Lung microvascular endothelial cell (primary cell): ENCODE data around the gene DNAJC2. TPM values are rescaled to one million over a fixed set of nuclear protein-coding genes. Genes with fewer than 3 reads are reported as not detected.
A peak's percentile ranks its signal among the peaks of the same experiment; 100 is the strongest.
"Not testable (repeated sequence)": the region's sequence is repeated elsewhere in the genome, so short reads cannot be mapped to it uniquely, and the experiment has no call there.

Source experiments
- DNase-seq, 2 donors: peaks; one replicate each; pipeline versions ENCODE4 v3.0.0 to v3.0.0-alpha.2; 2010; ENCODE audit warnings: low read depth in 2 of 2
- total RNA-seq: library from RNA; depleted of rRNA; stranded (reverse); fragments of >200 nt; gene quantifications from 2 replicates; pipeline ENCODE4 v1.2.1, GENCODE V29; 2014

Gene DNAJC2
- total RNA-seq, 1 donor from 2014 or later = 9.7 TPM

- DNase-seq = no peak
Measured at GRCh38 chr7:103341466-103341865, 3.1 kb downstream of the DNAJC2 start.

- no peak for DNase-seq
Measured at GRCh38 chr7:103338864-103339263, 5.7 kb downstream of the DNAJC2 start.

- DNase-seq = no peak
Measured at GRCh38 chr7:103336761-103337160, 7.8 kb downstream of the DNAJC2 start.

- no peak for DNase-seq
Measured at GRCh38 chr7:103325744-103326143, 18.8 kb downstream of the DNAJC2 start.

- no peak for DNase-seq
Measured at GRCh38 chr7:103317009-103317408, 27.6 kb downstream of the DNAJC2 start.

- no peak for DNase-seq
Measured at GRCh38 chr7:103316380-103316941, 28.1 kb downstream of the DNAJC2 start.

GRCh38 chr7:103314852-103315251 lies 29.7 kb downstream of the DNAJC2 start:
- DNase-seq = no peak

- DNase-seq = peak; percentile 12 to 32
Measured at GRCh38 chr7:103307503-103308231, 36.9 kb downstream of the DNAJC2 start.

GRCh38 chr7:103301441-103301840 lies 43.1 kb downstream of the DNAJC2 start:
- DNase-seq = no peak

- no peak for DNase-seq
Measured at GRCh38 chr7:103299660-103300059, 44.9 kb downstream of the DNAJC2 start.

GRCh38 chr7:103297837-103298179 lies 46.8 kb downstream of the DNAJC2 start:
- DNase-seq = no peak

- DNase-seq = peak; percentile 88 to 89
Measured at GRCh38 chr7:103296901-103297836, 47.4 kb downstream of the DNAJC2 start, which contains the start of gene PMPCB. Gene PMPCB (plus strand): TSS chr7:103297435. CDS start chr7:103297460, 25 bp downstream.

- DNase-seq = no peak
Measured at GRCh38 chr7:103293526-103293925, 51.0 kb downstream of the DNAJC2 start.

- no peak for DNase-seq
Measured at GRCh38 chr7:103292122-103292521, 52.4 kb downstream of the DNAJC2 start.

- DNase-seq = not testable (repeated sequence)
Measured at GRCh38 chr7:103282802-103283427, 61.7 kb downstream of the DNAJC2 start.

GRCh38 chr7:103280803-103281155 lies 63.8 kb downstream of the DNAJC2 start:
- peak in 1 of 2 donors; percentile 3 for DNase-seq

- peak; percentile 57 to 65 for DNase-seq
Measured at GRCh38 chr7:103279963-103280802, 64.4 kb downstream of the DNAJC2 start.

- peak in 1 of 2 donors; percentile 8 for DNase-seq
Measured at GRCh38 chr7:103279636-103279962, 65.0 kb downstream of the DNAJC2 start.

- DNase-seq = not testable (repeated sequence)
Measured at GRCh38 chr7:103278195-103278594, 66.4 kb downstream of the DNAJC2 start.

GRCh38 chr7:103274867-103275266 lies 69.7 kb downstream of the DNAJC2 start:
- not testable (repeated sequence) for DNase-seq

- DNase-seq = not testable (repeated sequence)
Measured at GRCh38 chr7:103273374-103273773, 71.2 kb downstream of the DNAJC2 start.
